ENCODE measurements around the gene PLEKHM3.

DNA sequence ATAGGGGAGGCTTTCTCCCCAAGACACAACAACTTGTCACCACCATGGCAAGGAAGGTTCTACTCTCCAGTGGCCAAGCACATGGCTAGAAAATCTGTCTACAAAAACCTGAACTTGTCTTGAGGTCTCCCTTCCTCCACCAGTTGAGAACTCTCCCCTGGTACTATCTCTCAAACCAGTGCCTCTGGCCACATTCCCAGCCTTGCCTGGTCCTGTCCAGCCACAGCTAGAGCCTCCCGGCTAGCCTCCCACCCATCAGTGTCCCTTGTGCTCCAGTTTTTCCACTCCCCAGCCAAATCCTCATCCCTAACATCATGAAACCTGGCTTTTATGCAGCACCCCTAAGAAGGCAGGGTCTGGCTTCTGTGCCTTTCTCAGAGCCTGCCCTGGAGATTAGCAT, 234.4 kb downstream of the PLEKHM3 start:
- TF ChIP-seq CTCF (conservative IDR thresholded peaks at IDR 0.05 in 1 of 2, IDR thresholded peaks at IDR 0.05 in 1 of 2; ENCODE audit: low read depth in 1 of 2, low read length in 2 of 2) (no peak), EZH2 (IDR thresholded peaks at IDR 0.05; ENCODE audit: low read length, missing control alignments) (no peak)

Measured in fibroblast of lung (primary cell).